Neuronal stem cell (in vitro differentiated cells): Measurements from ENCODE around the gene CWC27.

Experiments used
- DNase-seq: peaks from one replicate; pipeline ENCODE4 v3.0.0-alpha.2; 2013; ENCODE audit warnings: low spot score
- H2AFZ ChIP-seq: one replicate; pipeline ENCODE4 v1.6.1; 2013; ENCODE audit warnings: mild to moderate bottlenecking, low read length, inconsistent platforms
- H2AK5ac ChIP-seq: 2 replicates; pipeline ENCODE4 v1.6.1; 2013; ENCODE audit warnings: low read depth, mild to moderate bottlenecking, inconsistent platforms, low read length, moderate library complexity, mixed read lengths
- H2BK120ac ChIP-seq: 2 replicates; pipeline ENCODE4 v1.6.1; 2013; ENCODE audit warnings: low read depth, mild to moderate bottlenecking, inconsistent platforms, low read length, moderate library complexity, mixed read lengths
- H2BK12ac ChIP-seq: one replicate; pipeline ENCODE4 v1.6.1; 2013; ENCODE audit warnings: low read length, inconsistent platforms
- H2BK15ac ChIP-seq: 2 replicates; pipeline ENCODE4 v1.6.1; 2013; ENCODE audit warnings: mild to moderate bottlenecking, low read length, inconsistent platforms, mixed read lengths
- H2BK5ac ChIP-seq: one replicate; pipeline ENCODE4 v1.6.1; 2013; ENCODE audit warnings: inconsistent platforms, mild to moderate bottlenecking, low read length, moderate library complexity
- H3K14ac ChIP-seq: one replicate; pipeline ENCODE4 v1.6.1; 2013; ENCODE audit warnings: low read length, inconsistent platforms
- H3K18ac ChIP-seq: 2 replicates; pipeline ENCODE4 v1.6.1; 2013; ENCODE audit warnings: low read length, inconsistent platforms
- H3K23ac ChIP-seq: 2 replicates; pipeline ENCODE4 v1.6.1; 2013; ENCODE audit warnings: low read depth, mild to moderate bottlenecking, mixed read lengths, low read length, inconsistent platforms; ENCODE audit not compliant: poor library complexity
- H3K27ac ChIP-seq: replicated peaks from 3 replicates; pipeline ENCODE4 v1.5.1; 2013; ENCODE audit warnings: low read length, inconsistent platforms
- H3K27me3 ChIP-seq, 3 experiments: 2 replicates each; pipeline ENCODE4 v1.6.1; 2013; ENCODE audit warnings: low read length in 3 of 3, mild to moderate bottlenecking in 2 of 3, inconsistent platforms in 1 of 3, low read depth in 1 of 3, mixed read lengths in 1 of 3, moderate library complexity in 1 of 3; ENCODE audit not compliant: control insufficient read depth in 3 of 3, insufficient read depth in 3 of 3
- H3K36me3 ChIP-seq, 2 donors: replicated peaks in 1 of 2; 2 replicates each; pipeline ENCODE4 v1.6.1; 2013; ENCODE audit warnings: low read length in 2 of 2; ENCODE audit not compliant: control insufficient read depth in 2 of 2, insufficient read depth in 2 of 2
- H3K4ac ChIP-seq: 2 replicates; pipeline ENCODE4 v1.6.1; 2013; ENCODE audit warnings: inconsistent platforms, mild to moderate bottlenecking, low read length, moderate library complexity
- H3K4me1 ChIP-seq, 2 donors: 1 replicate in 1 of 2; 2 replicates in 1 of 2; pipeline ENCODE4 v1.6.1; 2013; ENCODE audit warnings: low read length in 2 of 2, low read depth in 1 of 2; ENCODE audit not compliant: control insufficient read depth in 2 of 2, insufficient read depth in 1 of 2
- H3K4me2 ChIP-seq: one replicate; pipeline ENCODE4 v1.6.1; 2013; ENCODE audit warnings: mild to moderate bottlenecking, low read length, inconsistent platforms; ENCODE audit not compliant: insufficient read depth, poor library complexity, severe bottlenecking
- H3K4me3 ChIP-seq, 2 donors: 2 replicates each; pipeline ENCODE4 v1.5.1; 2013; ENCODE audit warnings: low read length in 2 of 2, mild to moderate bottlenecking in 2 of 2, inconsistent platforms in 1 of 2, moderate library complexity in 1 of 2
- H3K79me1 ChIP-seq: one replicate; pipeline ENCODE4 v1.6.1; 2013; ENCODE audit warnings: low read depth, mild to moderate bottlenecking, inconsistent platforms, low read length, moderate library complexity
- H3K9ac ChIP-seq: one replicate; pipeline ENCODE4 v1.6.1; 2013; ENCODE audit warnings: mild to moderate bottlenecking, low read depth, low read length, inconsistent platforms; ENCODE audit not compliant: poor library complexity
- H3K9me3 ChIP-seq, 2 donors: replicated peaks in 1 of 2; 2 replicates each; pipeline versions ENCODE3 to v1.6.1; 2013; ENCODE audit warnings: low read length in 2 of 2, mild to moderate bottlenecking in 2 of 2, inconsistent platforms in 1 of 2, low read depth in 1 of 2, mixed read lengths in 1 of 2, moderate library complexity in 1 of 2; ENCODE audit not compliant: control insufficient read depth in 2 of 2, insufficient read depth in 1 of 2
- H4K8ac ChIP-seq: one replicate; pipeline ENCODE4 v1.6.1; 2013; ENCODE audit warnings: low read depth, mild to moderate bottlenecking, inconsistent platforms, low read length, moderate library complexity
- H4K91ac ChIP-seq: one replicate; pipeline ENCODE4 v1.6.1; 2013; ENCODE audit warnings: low read length, low read depth, mild to moderate bottlenecking, inconsistent platforms; ENCODE audit not compliant: poor library complexity
- WGBS, 2 donors: extraction: QIAGEN DNeasy Blood & Tissue Kit; methylation state at CpG; one replicate each; pipeline ENCODE4 v1.1.7; 2013; ENCODE audit warnings: missing lambda C conversion rate in 2 of 2, mixed read lengths in 1 of 2; ENCODE audit not compliant: insufficient read length in 2 of 2, insufficient replicate concordance in 1 of 2; ENCODE audit errors: extremely low coverage in 2 of 2; 5-methylcytosine and 5-hydroxymethylcytosine counted together

The CWC27 gene

DNA sequence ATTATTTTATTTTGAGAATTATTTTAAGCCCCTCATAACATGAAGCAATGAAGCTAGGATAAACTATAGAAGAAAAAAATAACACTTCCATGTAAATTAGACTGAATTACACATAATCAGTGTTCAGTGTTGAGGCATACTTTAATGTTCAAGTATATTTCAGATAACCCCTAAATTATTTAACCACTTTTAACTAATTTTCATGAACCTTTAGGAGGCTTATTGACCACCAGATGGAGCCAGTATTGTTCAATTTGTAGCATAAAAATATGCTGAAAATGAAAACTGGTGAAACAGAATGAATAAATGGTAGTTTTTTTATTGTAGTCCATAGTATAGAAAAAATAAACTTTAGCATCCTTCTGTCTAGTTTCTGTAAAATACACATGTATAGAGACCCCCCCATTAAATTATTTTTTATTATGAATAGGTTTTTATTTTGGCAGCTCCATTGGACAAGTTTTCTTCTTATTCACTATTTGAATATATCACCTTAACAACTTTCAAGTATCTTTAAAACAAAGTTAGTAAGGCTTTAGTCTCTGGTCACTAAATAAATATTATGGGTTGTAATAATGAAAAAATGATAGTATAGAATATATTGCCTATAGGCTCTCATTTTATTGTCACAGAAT lies 190.1 kb downstream of the CWC27 start:
- no peak overlapping the region for H3K4ac ChIP-seq
- no peak overlapping the region for H3K27ac ChIP-seq
- H3K79me1 ChIP-seq: no peaks in the 10 kb centered on the region
- no peak overlapping the region for H2BK15ac ChIP-seq
- H2BK5ac ChIP-seq: no peak overlapping the region
- no peak for DNase-seq
- no peak overlapping the region for H3K4me2 ChIP-seq
- no peak overlapping the region for H3K23ac ChIP-seq
- H4K91ac ChIP-seq: no peak overlapping the region
- H3K4me3 ChIP-seq: no peak overlapping the region
- H3K9me3 ChIP-seq: peaks cover 3 to 13% of the 10 kb centered on the region in 2 donors
- H2BK120ac ChIP-seq: no peak overlapping the region
- no peak overlapping the region for H2AFZ ChIP-seq
- H2AK5ac ChIP-seq: no peak overlapping the region
- no peak overlapping the region for H3K9ac ChIP-seq
- no peaks in the 10 kb centered on the region for H3K4me1 ChIP-seq
- no peak overlapping the region for H3K14ac ChIP-seq
- H4K8ac ChIP-seq: no peak overlapping the region
- no peaks in the 10 kb centered on the region for H3K27me3 ChIP-seq
- no peaks in the 10 kb centered on the region for H3K36me3 ChIP-seq
- H3K18ac ChIP-seq: no peak overlapping the region
- no peak overlapping the region for H2BK12ac ChIP-seq

DNA sequence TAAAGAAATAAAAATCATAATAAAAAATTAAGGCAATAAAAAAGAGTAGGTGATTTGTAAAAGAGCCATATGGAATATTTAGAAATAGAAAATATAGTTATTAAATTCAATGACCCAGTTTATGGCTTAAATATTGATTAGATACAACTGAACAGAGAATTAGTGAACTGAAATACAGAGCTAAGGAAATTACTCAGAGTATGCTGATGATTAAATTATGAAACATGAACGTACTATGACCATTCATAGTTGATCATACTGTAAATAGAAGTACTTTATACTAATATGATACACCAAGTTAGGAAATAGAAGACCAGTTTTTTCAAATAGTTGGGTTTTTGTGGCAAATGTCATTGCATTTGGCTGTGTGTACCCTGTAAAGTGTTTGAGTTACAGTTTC lies 194.5 kb downstream of the CWC27 start:
- Histone ChIP-seq H3K27me3 (no peaks in the 10 kb centered on the region), H3K23ac (no peak overlapping the region), H2BK120ac (no peak overlapping the region), H2BK15ac (no peak overlapping the region), H4K8ac (no peak overlapping the region), H3K4me3 (no peak overlapping the region), H3K9me3 (peaks cover 3 to 17% of the 10 kb centered on the region in 2 donors), H2BK5ac (no peak overlapping the region), H3K4ac (no peak overlapping the region), H3K4me2 (no peak overlapping the region), H2BK12ac (no peak overlapping the region), H2AK5ac (no peak overlapping the region), H3K4me1 (no peaks in the 10 kb centered on the region), H3K18ac (no peak overlapping the region), H4K91ac (no peak overlapping the region), H3K36me3 (no peaks in the 10 kb centered on the region), H3K9ac (no peak overlapping the region), H3K14ac (no peak overlapping the region), H3K79me1 (no peaks in the 10 kb centered on the region), H2AFZ (no peak overlapping the region), H3K27ac (no peak overlapping the region)
- no peak for DNase-seq
- no CpG with 5 or more reads among the region's 1 CpG for WGBS, 2 donors

DNA sequence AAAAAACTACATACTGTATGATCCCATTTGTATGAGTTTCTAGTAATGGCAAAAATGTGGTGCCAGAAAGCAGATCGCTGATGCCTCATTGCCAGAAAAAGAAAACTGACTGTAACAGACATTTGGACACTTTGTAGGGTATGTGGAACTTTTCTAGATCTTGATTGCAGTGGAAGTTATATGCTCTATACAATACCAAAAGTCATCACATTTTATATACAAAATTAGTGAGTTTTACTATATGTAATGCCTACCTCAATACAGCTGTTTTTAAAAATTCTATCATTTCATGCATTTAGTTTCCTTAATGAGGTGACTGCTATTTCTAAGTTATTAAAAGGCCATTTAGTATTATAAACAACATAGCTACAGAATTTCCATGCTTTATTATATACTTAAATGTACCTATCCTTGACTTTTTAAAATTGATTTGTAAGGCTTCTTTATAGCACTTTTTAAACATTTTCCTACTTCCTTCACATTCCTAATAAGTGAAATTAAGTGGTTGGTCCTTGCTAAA lies 199.9 kb downstream of the CWC27 start:
- no peak overlapping the region for H2BK15ac ChIP-seq
- no peak overlapping the region for H2AFZ ChIP-seq
- peaks cover 3 to 16% of the 10 kb centered on the region in 2 donors for H3K36me3 ChIP-seq
- H2BK120ac ChIP-seq: no peak overlapping the region
- H4K91ac ChIP-seq: no peak overlapping the region
- H2AK5ac ChIP-seq: no peak overlapping the region
- H3K9ac ChIP-seq: no peak overlapping the region
- WGBS, 2 donors: no CpG with 5 or more reads among the region's 1 CpG
- H3K4ac ChIP-seq: no peak overlapping the region
- no peak overlapping the region for H3K18ac ChIP-seq
- no peak overlapping the region for H2BK5ac ChIP-seq
- no peak overlapping the region for H4K8ac ChIP-seq
- no peaks in the 10 kb centered on the region for H3K4me1 ChIP-seq
- no peak overlapping the region for H3K23ac ChIP-seq
- no peak overlapping the region for H2BK12ac ChIP-seq
- no peaks in the 10 kb centered on the region for H3K79me1 ChIP-seq
- no peaks in the 10 kb centered on the region for H3K27me3 ChIP-seq
- no peak overlapping the region for H3K4me2 ChIP-seq
- H3K27ac ChIP-seq: no peak overlapping the region
- no peak for DNase-seq
- peaks cover under 1 to 7% of the 10 kb centered on the region in 2 donors for H3K9me3 ChIP-seq
- H3K14ac ChIP-seq: no peak overlapping the region
- H3K4me3 ChIP-seq: no peak overlapping the region

DNA sequence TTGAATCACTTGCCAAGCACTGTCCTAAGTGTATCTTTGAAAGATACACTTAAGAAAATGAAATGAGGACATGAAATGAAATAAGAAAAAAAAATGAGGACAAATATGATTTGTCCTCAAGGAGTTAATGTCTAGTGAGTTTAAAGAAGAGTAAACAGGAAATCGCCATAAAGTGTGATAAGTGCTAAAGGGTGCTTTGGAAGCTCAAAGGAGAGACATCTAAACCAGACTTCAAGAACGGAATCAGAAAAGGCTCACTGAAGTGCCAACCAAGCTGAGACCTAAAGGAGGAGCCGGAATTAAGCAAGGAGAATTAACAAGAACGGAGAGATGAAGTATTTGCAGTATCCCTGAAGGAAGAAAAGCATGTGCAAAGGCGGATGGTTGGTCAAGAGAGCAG lies 200.8 kb downstream of the CWC27 start:
- no peaks in the 10 kb centered on the region for H3K79me1 ChIP-seq
- no peak overlapping the region for H2AFZ ChIP-seq
- DNase-seq: no peak
- H2BK12ac ChIP-seq: no peak overlapping the region
- no peaks in the 10 kb centered on the region for H3K4me1 ChIP-seq
- no peak overlapping the region for H3K4me3 ChIP-seq
- no peak overlapping the region for H2BK15ac ChIP-seq
- H4K91ac ChIP-seq: no peak overlapping the region
- WGBS, 2 donors: no CpG with 5 or more reads among the region's 5 CpGs
- no peak overlapping the region for H3K27ac ChIP-seq
- no peak overlapping the region for H4K8ac ChIP-seq
- no peak overlapping the region for H2BK5ac ChIP-seq
- H3K4ac ChIP-seq: no peak overlapping the region
- no peak overlapping the region for H2AK5ac ChIP-seq
- no peak overlapping the region for H3K23ac ChIP-seq
- no peak overlapping the region for H3K14ac ChIP-seq
- no peaks in the 10 kb centered on the region for H3K27me3 ChIP-seq
- no peaks in the 10 kb centered on the region for H3K9me3 ChIP-seq
- no peak overlapping the region for H3K18ac ChIP-seq
- H3K36me3 ChIP-seq: peaks cover 3 to 16% of the 10 kb centered on the region in 2 donors
- H3K4me2 ChIP-seq: no peak overlapping the region
- H3K9ac ChIP-seq: no peak overlapping the region
- no peak overlapping the region for H2BK120ac ChIP-seq
